CD4-positive, alpha-beta T cell treated with Interleukin-15 for 4 hours (primary cell): ENCODE measurements around the gene SKAP1.
"Not testable (repeated sequence)": the region's sequence is repeated elsewhere in the genome, so short reads cannot be mapped to it uniquely, and the experiment has no call there.

ENCODE experiments used
- DNase-seq: peaks from one replicate; pipeline ENCODE4 v3.0.0-alpha.2; 2020; ENCODE audit warnings: low spot score

SKAP1 gene

DNA sequence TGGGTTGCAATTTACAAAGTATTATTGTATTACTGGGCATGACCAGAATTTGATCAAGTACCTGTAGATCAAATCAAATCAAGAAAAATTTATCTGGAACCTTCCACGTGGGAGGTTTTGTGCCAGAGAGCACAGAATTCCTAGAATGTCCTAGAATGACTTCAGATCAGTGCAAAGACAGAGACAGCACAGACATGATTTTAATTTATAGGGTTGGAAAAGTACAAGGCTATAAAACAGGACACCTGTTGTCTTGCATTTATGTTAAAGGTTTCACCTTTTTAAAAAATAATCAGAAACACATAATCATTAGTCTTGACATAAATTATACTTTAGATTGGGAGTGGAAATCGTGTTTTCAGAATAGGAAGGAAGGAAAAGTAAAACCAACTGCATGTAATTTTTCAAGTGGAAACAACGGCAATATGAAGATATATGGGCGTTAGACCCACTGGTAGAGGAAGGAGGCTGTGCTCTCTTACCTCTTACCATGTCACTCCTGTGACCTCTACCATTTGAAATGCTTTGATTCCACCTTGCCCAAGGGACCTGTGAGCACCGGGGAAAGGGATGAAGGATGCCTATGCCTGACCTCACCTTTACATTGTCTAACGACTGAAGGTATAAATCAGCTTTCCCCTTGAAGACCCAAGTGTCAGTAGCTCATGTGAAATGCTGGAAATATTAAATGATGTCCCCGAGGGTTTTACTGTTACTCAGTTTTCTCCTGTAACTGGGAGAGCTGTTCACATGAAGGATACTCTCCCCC, 222.1 kb downstream of the SKAP1 start:
- DNase-seq = no peak

- DNase-seq = not testable (repeated sequence)
Observed at GRCh38 chr17:48207036-48207435, 223.0 kb downstream of the SKAP1 start.

- DNase-seq = no peak
Observed at GRCh38 chr17:48202959-48203358, 227.1 kb downstream of the SKAP1 start.

GRCh38 chr17:48198950-48199541, 231.0 kb downstream of the SKAP1 start:
- DNase-seq = no peak

GRCh38 chr17:48195910-48196309, 234.1 kb downstream of the SKAP1 start:
- DNase-seq = no peak

DNA sequence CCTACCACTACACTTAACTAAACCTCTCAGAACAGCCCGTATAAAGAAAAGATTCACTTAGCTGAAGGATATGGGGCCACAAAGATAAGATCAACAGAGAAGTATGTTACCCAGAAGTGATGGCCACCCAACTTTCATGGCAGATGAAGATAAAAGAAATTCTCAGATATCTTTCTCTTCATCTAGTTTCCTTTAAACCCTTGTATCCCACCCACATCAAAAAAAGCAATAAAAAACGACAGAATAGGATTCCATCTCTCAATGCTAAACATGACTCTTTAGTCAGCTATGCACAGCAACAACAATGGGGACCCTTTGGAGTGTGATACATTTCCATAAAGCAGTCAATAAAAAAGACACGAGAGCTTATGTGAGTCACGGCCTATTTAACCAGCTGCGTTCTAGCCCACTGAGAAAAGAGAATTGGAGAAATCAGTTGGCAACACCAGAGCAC, 235.9 kb downstream of the SKAP1 start:
- peak; percentile 43 for DNase-seq

DNA sequence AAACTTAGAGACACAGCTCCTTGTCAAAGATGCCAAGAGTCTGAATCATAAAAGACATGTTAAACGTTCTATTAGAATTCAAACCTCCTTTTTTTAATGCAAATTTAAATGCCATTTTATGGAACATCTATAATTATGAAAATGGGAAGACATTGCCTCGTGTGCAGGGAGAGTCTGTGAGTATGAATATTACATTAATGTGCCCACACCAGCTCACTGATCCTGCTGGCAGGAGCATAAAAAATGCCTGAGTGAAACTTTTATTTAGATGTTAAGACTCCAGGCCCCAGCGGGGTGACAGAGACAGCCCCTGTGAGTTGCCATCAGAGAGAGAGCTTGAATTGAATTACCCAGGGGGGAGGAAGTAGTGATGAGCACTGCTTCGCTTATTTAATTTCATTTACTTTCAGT, 237.7 kb downstream of the SKAP1 start:
- DNase-seq = no peak

GRCh38 chr17:48191362-48191761, 238.7 kb downstream of the SKAP1 start:
- DNase-seq = no peak

- DNase-seq = no peak
Observed at GRCh38 chr17:48190871-48191270, 239.1 kb downstream of the SKAP1 start.

- no peak for DNase-seq
Observed at GRCh38 chr17:48187872-48188608, 242.0 kb downstream of the SKAP1 start.

- DNase-seq = not testable (repeated sequence)
Observed at GRCh38 chr17:48186317-48186716, 243.7 kb downstream of the SKAP1 start.

DNA sequence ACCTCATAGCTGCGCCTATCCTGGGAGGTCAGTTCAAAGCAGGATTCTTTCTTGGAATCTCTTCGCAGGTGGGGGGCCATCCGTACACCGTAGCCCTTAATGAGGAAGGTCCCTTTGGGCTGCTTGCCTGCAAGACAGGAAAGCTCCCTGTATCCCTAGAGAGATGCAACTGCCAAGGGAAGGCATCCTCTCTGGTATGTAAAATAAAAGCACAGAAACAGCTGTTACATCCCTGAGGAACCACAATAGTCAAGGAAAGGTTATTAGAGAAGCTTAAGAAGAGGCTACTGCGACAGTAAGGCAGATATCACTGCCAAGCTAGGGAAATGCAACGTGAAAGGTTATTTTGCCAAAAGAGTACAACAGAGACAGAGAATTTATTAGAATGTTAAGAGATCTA, 245.3 kb downstream of the SKAP1 start:
- no peak for DNase-seq

DNA sequence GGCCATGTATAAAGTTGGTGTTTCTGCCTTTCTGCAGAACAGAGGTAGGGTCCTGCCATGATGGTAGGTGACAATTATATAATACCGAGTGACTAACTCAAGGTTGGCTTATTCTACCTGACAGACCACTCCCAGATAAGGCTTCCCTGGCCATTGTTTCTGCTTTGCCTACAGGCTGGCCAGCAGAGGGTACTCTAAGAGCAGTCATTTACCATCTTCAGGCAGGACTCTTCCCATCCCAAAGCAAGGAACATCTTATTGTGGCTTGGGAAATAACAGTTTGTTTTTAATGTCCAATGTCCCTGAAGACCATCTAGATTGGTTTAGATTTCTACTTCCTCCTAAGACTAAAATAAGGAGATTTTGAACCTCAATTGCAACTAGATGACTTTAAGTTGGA, 248.4 kb downstream of the SKAP1 start:
- no peak for DNase-seq

GRCh38 chr17:48180842-48181629, 249.0 kb downstream of the SKAP1 start:
- DNase-seq = no peak

- DNase-seq = no peak
Observed at GRCh38 chr17:48179071-48179945, 250.7 kb downstream of the SKAP1 start.

DNA sequence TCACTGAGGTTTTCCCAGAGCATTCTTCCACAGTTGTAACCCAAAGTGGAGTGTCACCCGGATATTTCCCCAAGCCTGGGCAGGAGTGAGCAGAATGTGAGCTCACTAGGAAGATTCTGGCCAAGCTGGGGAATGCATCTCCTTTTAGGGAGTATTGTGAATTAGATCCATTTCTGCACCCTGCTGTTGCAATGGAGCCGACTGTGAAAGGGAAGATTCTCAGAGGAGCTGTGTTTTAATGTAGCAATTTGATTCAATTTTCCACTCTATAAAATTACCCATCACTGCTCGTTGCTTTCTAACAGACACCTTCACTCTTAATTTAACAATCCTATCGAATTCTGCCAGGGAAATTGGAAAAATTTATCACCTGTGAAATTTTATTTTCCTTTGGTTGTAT, 251.7 kb downstream of the SKAP1 start:
- DNase-seq = no peak

DNA sequence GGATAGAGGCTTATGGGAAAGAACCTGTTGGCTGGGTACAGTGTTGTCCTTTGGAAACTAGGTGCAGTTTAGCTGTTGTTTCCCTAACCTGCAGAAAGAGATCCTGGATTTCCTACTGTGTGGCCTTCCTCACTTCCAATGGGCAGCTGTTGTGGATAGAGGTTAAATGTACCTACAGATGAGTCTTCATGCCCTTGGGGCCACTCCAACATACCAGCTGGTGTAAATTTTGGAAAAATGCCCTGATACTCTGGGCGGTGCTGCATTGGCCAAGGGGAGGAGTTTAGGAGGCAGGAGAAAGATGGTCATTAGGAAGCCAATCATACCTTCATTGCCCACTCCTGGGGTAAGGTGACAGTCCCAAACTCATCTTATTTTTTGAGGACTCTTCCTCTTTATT, 252.2 kb downstream of the SKAP1 start:
- DNase-seq = no peak

DNA sequence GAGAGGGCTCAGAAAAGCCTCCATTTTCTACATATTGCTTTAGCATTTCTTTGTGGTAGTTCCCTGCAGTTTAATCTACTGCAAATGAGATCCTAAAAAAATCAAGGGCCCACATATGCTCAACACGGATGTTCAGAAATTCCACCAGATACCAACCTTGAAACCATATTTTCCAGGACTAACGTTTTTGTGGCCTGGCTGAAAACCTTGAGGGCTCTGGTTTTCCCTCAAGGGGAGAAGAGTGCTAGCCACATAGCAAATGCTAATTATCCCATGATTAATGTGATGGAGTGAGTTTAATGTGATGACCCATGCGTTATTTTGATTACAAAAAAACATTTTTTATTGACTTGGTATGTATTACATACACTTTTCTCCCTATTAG, 253.6 kb downstream of the SKAP1 start:
- no peak for DNase-seq

DNA sequence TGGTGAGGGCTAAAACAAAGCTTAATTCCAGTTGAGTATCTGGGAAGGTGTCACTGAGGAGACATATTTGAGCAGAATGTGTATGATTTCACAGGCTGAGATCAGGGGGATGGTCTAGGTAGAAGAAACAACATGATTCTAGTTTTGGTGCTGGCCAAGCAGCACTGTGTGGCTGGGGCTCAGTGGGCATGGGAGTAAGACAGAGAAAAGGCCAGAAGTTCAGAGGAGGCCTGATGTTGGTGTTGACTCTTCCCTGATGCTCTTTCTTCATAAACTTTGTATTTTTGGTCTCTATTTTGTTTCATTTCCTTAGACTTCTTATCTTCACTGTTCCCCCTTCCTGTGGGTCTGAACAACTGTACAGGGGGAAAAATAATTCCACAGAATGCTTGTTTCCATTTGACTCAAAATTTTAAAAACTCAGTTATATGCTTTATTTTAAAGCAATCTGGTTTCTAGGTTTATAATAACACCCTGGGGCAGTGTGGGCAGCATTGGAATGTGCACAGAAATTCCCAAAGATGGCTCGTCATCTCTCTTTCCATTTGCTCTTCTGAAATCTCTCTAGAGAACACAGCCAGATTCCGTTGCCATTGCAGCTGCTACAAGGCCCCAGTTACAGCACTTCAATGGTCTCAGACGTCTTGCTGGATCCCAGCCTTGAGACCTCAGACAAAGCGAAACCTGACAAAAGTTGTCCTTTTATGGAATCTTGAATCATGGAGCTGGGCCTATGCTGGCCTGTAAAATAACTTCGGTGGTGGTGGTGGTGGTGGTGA, 254.1 kb downstream of the SKAP1 start:
- DNase-seq = no peak

DNA sequence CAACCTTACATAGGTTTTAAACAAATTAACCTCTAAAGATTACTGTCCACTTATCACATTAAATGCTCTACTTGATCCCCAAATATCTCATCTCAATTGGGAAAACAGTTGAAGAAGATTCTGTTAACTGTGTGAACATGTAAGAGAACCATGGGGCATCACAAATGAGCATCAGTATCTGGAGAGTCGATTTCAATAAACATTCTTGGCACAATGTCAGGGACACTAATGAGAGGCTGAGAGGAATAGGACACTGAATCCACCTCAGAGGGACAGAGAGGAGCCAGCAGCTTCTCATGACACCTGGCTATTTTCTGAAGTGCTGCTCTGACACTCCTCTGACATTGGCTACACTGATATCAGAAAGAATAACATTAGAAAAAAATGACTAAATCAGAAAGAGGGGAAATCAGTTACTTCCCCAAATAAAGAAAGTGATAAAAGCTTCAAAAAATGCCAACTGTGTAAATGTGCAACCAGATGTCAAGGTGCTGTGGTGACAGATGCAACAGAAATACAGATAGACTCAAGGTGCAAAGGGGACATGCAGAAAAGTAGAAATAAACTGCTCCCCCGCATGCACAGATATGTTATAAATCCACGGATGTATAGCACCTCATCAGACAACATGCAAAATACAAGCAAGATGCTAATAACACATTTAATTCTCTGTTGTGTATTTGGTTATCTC, 255.0 kb downstream of the SKAP1 start:
- DNase-seq = no peak
